ENCODE results near the gene ADAMTS15. TPM values are rescaled to one million over a fixed set of nuclear protein-coding genes. Genes with fewer than 3 reads are reported as not detected.

Gene ADAMTS15
- total RNA-seq, 2 donors from 2014 or later: 4.0 to 9.9 TPM

DNA sequence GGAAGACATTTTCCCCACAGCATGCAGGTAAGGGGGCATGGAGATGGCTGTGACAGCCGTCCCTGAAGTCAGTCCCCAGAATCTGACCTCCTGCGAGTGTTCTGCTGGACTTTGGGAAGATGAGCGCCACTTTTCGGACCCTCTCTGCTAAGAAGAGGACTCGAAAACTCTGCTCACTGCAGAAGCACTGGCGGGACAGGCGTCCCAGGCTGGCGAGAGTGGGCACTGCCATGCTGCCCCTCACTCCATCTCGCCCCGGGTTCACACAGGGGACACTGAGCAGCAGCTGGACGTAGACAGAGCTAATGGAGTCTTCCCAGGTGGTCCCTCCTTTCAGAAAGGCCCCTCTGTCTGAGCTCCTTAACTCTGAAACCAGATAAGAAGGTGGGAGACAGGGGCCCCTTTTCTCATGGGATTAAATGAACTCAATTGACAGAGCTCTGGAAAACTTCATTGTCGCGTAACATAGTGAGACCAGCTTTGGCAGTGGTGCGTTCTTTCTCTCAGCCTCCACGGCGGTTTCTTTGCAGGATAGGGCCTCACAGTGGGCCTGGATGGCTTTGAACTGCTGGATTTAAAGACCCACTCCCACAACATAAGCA is 24.8 kb upstream of the ADAMTS15 start:
- intact Hi-C loops (cut with DNase I): no loop called here
- Histone ChIP-seq H3K36me3 (no peaks in the 10 kb centered on the region), H3K4me3 (no peak overlapping the region), H3K9me3 (no peaks in the 10 kb centered on the region), H3K4me1 (no peaks in the 10 kb centered on the region), H3K27me3 (peaks cover 23% of the 10 kb centered on the region), H3K9ac (ENCODE audit: low read depth in 2 of 2, low read length in 2 of 2) (no peak overlapping the region), H3K27ac (no peak overlapping the region)
- TF ChIP-seq, protein P1, sequence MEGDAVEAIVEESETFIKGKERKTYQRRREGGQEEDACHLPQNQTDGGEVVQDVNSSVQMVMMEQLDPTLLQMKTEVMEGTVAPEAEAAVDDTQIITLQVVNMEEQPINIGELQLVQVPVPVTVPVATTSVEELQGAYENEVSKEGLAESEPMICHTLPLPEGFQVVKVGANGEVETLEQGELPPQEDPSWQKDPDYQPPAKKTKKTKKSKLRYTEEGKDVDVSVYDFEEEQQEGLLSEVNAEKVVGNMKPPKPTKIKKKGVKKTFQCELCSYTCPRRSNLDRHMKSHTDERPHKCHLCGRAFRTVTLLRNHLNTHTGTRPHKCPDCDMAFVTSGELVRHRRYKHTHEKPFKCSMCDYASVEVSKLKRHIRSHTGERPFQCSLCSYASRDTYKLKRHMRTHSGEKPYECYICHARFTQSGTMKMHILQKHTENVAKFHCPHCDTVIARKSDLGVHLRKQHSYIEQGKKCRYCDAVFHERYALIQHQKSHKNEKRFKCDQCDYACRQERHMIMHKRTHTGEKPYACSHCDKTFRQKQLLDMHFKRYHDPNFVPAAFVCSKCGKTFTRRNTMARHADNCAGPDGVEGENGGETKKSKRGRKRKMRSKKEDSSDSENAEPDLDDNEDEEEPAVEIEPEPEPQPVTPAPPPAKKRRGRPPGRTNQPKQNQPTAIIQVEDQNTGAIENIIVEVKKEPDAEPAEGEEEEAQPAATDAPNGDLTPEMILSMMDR (IDR thresholded peaks at IDR 0.05): no peak
- no peak for DNase-seq

DNA sequence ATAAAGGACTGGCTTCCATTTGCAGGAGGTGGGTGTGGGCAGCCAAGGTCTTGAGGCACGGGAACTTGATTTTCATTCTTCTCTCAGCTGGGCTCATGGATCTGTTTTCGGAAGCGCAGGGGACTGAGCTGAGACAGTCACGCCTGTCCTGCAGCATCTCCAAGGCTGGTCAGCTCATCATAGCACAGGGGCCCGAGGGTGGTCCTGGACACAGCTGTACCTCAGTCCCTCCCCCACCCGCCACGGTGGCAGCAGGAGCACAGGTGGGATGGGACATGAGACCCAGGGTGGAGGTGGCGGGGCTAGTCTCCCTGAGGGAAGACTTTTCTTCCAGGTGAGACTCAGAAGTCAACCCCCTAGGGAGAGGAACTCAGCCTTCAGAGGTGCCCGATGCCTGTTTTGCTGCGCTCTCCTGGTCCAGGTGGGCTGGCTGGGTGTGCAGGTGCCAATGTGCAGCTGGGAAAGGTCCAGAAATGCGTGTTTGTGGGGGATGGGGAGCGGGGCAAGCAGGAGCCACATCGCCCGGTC is 23.8 kb upstream of the ADAMTS15 start:
- intact Hi-C loops (cut with DNase I): loop anchor here (5.0 kb wide), 1 partner anchor 212 kb away; no protein-coding TSS in a partner anchor
- H3K9ac ChIP-seq (ENCODE audit: low read depth in 2 of 2, low read length in 2 of 2): no peak overlapping the region
- DNase-seq: no peak
- H3K9me3 ChIP-seq: no peaks in the 10 kb centered on the region
- no peak overlapping the region for H3K27ac ChIP-seq
- H3K27me3 ChIP-seq: peaks cover 33% of the 10 kb centered on the region
- TF ChIP-seq, protein P1 (IDR thresholded peaks at IDR 0.05): no peak
- no peaks in the 10 kb centered on the region for H3K4me1 ChIP-seq
- no peaks in the 10 kb centered on the region for H3K36me3 ChIP-seq
- no peak overlapping the region for H3K4me3 ChIP-seq

DNA sequence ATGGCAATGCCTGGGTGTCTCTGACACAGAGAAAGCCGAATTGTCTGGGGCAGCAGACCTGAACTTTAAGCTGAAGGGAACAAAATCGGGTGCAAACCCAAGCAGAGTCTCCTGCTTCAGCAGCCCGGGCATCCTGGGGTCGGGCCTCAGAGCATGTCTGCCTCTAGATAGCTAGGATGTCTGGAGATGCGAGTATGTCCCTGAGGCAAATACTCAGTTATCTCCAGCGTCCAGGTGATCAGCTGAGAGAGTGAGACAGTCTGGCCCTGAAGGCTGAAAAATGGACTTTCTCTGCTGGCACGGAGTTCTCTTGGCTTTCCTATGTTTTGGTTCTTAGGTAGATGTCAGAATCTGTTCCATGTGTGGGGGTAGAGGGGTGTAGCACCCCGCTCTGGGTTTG is 23.3 kb upstream of the ADAMTS15 start:
- no peaks in the 10 kb centered on the region for H3K9me3 ChIP-seq
- intact Hi-C loops (cut with DNase I): loop anchor here (5.0 kb wide), 1 partner anchor 213 kb away; no protein-coding TSS in a partner anchor
- no peak for DNase-seq
- no peak overlapping the region for H3K9ac ChIP-seq (ENCODE audit: low read depth in 2 of 2, low read length in 2 of 2)
- H3K4me3 ChIP-seq: no peak overlapping the region
- H3K27me3 ChIP-seq: peaks cover 33% of the 10 kb centered on the region
- no peak overlapping the region for H3K27ac ChIP-seq
- TF ChIP-seq, protein P1 (IDR thresholded peaks at IDR 0.05): no peak
- no peaks in the 10 kb centered on the region for H3K36me3 ChIP-seq
- no peaks in the 10 kb centered on the region for H3K4me1 ChIP-seq

DNA sequence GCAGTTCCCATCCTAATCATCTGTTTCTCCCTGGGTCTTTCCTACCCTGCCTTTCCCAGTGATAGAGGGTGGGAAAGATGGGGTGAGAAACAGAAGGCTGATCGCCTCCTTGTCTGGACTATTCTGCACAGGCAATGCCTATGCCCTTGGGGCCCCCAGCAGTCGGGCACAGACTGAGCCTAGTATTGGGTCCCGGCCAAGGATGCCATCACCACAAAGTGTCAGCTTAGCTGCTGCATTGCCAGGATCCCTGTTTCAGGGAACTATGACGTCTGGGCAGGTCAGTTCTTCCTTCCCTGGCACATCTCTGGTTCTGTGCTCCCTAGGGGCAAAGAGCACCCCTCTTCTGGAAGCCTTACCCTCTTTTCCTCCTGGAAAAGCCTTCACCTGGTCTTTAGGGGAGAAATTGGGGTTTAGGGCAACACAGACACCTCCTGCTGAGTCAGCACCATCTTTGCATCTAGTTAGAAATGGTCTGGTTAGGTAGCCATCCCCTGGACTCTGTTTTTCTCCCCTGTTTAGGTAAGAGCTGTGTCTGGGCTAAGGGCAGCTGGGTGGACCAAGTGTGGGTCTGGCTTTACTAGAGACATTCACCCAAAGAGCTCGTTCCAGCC is 22.1 kb upstream of the ADAMTS15 start:
- no peak overlapping the region for H3K27ac ChIP-seq
- H3K4me1 ChIP-seq: no peaks in the 10 kb centered on the region
- intact Hi-C loops (cut with DNase I): loop anchor here (5.0 kb wide), 1 partner anchor 214 kb away; no protein-coding TSS in a partner anchor
- TF ChIP-seq, protein P1 (IDR thresholded peaks at IDR 0.05): no peak
- peaks cover 38% of the 10 kb centered on the region for H3K27me3 ChIP-seq
- no peak overlapping the region for H3K4me3 ChIP-seq
- no peaks in the 10 kb centered on the region for H3K9me3 ChIP-seq
- DNase-seq: no peak
- H3K9ac ChIP-seq (ENCODE audit: low read depth in 2 of 2, low read length in 2 of 2): peak overlapping the region in 1 of 2 donors; percentile 24
- H3K36me3 ChIP-seq: no peaks in the 10 kb centered on the region

DNA sequence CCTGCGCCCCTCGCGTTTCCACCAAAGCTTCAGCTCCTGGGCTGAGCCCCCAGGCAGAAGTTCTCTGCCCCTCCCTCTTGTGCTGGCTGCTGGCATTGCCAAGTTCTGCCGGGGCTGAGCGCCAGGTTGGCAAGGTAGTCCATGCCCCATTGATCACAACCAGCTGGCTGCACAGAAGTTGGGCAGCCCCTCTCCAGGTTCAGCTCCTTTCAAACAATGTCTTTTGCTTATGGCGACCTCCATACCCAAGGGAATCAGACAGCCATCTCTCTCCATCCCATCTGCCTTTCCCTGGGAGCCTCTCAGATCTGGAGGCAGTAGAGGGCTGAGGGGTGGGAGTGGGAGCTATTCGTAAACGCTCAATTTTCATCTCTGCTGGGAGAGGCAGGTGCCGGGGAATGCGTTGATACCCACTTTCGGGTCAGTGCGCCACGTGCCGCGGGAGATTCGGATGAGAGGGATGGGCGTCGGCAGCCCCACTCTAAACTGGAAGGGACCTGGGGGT is 21.6 kb upstream of the ADAMTS15 start:
- Histone ChIP-seq H3K9me3 (no peaks in the 10 kb centered on the region), H3K4me1 (no peaks in the 10 kb centered on the region), H3K27ac (no peak overlapping the region), H3K9ac (ENCODE audit: low read depth in 2 of 2, low read length in 2 of 2) (peak overlapping the region in 1 of 2 donors; percentile 24), H3K36me3 (no peaks in the 10 kb centered on the region), H3K4me3 (peak overlapping the region; percentile 33), H3K27me3 (peaks cover 38% of the 10 kb centered on the region)
- intact Hi-C loops (cut with DNase I): loop anchor here (5.0 kb wide), 1 partner anchor 215 kb away; no protein-coding TSS in a partner anchor
- no peak for DNase-seq
- TF ChIP-seq, protein P1 (IDR thresholded peaks at IDR 0.05): no peak

Measured in colonic mucosa (tissue), 4 donors.